Fibroblast of skin of right quadriceps (primary cell): ENCODE measurements around the gene GIPC2.
"Not testable (repeated sequence)": the region's sequence is repeated elsewhere in the genome, so short reads cannot be mapped to it uniquely, and the experiment has no call there.

Experiments used
- DNase-seq: peaks from one replicate; pipeline ENCODE4 v3.0.0-alpha.2; 2013

Gene GIPC2, protein sequence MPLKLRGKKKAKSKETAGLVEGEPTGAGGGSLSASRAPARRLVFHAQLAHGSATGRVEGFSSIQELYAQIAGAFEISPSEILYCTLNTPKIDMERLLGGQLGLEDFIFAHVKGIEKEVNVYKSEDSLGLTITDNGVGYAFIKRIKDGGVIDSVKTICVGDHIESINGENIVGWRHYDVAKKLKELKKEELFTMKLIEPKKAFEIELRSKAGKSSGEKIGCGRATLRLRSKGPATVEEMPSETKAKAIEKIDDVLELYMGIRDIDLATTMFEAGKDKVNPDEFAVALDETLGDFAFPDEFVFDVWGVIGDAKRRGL

DNA sequence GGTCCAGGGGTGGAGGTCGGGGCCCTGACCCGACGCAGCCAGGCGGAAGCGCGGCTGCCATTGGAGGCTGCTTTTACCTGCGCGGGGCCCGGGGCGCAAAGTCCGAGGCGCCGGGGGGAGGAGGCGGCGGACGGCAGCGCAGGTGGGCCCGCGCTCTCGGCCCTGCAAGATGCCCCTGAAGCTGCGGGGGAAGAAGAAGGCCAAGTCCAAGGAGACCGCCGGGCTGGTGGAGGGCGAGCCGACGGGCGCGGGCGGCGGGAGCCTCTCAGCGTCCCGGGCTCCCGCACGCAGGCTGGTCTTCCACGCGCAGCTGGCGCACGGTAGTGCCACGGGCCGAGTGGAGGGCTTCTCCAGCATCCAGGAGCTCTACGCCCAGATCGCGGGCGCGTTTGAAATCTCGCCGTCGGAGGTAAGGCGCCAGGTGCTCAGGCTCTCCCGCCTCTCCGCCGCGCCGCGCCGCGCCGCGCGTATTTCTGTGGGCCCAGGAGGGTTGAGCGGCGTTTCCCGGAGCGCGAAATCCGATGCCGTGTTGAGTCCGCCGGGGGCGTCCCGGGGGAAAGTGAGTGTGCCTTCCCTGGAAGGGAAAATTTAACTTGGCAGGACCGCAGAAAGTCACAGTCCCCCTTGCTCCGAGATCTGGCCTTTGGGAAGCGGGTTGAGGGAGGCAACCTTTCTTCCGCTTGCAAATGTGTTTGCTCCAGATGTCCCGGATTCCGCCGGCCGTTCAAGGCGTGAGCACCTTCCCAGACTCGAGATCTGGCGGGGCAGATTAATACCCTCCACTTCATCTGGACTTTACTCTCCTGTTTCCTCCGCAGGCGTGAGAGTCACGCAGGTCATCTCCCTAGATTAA is at the start of gene GIPC2:
TSS of gene GIPC2 (plus strand) at position 41 of the 853 bp plus-strand sequence. CDS start at position 170, 129 bp downstream.
- peak; percentile 23 for DNase-seq

DNA sequence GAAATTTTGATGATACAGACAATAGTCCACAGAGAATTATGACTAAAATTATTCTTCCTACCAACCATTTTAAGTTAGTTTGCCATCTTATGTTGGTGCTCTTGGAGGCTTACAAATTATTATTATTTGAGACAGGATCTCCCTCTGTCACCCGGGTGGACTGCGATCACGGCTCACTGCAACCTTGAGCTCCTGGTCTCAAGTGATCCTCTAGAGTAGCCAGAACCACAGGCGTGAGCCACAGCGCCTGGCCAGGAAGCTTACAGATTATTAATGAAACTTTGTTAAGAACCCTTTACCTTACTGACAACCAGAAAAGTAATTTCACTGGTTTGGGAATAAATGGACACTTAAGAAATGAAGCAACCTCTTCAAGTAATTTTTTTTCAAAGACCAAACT is 49.0 kb upstream of the GIPC2 start:
- DNase-seq: no peak

DNA sequence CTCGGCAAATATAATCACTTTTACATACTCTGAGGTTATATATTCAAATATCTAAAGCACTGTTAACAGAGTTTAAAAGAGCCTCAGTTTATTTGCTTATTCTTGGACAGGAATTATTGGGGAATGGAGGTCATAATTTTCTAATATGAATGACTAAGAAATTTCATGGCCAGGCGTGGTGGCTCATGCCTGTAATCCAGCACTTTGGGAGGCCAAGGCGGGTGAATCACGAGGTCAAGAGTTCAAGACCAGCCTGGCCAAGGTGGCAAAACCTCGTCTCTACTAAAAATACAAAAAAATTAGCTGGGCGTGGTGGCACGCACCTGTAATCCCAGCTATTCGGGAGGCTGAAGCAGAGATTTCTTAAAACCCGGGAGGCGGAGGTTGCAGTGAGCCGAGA is 45.2 kb upstream of the GIPC2 start:
- DNase-seq: not testable (repeated sequence)

DNA sequence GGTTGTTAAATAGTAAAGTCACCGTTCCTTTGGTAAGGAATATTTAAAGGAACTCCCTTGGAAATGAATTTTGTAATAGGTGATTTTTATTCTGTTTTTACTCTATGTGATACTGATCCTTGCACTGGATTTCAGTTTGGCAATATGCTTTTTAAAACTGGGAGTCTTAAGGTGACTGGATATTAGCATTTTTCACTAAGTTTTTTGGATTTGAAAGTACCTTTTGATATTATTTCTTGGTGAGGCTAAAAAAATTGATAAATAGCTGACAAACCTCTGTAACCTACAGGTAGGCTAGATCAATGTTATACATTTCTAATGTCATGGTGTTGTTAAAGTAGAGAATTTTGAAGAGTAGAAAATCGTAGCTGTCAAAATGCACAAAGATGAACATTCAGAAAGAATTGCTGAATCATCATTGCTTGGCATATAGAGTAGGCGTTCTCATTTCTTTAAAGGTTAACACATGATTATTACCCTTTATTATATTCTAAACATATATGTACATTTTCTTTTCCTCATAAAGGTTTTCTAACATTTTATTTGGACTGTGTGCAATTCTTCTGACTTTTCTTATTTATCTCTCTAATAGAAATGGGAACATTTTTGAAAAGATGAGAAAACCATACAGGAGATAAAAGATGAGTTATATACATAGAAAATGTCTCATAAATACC is 42.6 kb upstream of the GIPC2 start:
- no peak for DNase-seq

DNA sequence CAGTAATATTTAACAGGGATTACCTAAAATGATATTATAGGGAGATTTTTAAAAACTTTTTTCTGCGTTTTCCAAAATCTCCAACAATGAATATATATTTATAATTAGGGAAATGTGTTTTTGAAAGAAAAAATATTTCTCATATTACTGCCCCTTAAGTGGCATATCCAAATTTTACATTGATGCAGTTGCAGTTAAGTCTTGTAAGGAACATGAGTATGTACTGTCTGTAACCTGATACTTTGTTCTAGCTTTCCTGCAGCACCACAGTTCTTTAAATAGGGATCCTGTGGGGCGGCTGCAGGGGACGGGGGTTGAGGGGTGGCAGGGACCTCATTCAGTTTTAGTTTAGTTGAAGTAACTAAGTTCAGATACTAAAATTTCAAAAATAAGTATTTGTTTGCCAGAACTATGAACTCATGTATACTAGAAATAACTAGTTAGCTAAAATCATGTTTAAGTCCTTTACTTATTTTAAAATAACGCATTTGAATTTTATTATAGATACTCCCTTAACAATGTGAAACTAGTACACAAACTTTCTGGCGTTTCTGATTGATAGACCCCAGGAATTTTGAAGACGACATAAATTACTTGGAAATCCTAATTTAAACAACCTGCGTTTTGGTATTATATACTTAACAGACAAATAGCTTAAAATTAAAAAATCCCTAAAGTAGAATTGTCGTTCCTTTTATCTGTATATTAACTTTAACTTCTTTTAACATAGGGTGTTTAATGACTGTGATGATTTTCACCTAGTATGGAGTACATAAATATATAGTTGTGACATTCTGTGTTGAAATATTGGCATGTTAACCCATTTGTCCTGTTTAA is 41.7 kb upstream of the GIPC2 start:
- peak; percentile 90 for DNase-seq

DNA sequence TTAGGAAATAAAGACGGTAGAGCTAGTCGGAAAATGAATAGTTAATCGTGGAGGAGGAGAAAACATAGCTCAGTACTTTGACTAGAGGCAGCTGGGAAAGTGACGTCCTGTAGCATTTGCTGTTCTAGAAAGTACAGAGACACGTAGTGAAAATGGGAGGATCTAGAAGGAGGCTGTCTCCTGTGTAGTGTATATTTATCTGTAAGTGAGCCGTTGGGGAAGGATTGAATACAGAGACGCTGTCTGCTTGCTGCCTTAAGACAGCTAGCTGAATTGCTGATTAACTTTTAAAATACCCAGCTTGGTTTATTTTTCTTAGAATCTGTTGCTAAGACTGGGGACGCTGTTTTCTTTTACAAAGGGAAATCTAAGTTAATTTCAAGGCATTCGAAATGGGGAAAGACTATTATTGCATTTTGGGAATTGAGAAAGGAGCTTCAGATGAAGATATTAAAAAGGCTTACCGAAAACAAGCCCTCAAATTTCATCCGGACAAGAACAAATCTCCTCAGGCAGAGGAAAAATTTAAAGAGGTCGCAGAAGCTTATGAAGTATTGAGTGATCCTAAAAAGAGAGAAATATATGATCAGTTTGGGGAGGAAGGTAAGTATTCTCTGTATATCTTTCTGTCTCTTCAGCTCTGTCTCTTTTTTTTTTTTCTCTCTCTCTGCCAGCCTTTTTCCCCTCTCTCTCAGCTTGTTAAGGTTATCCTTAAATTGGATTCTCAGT is 40.9 kb upstream of the GIPC2 start, which contains the start of gene DNAJB4:
TSS of gene DNAJB4 (plus strand) at position 221 of the 729 bp plus-strand sequence. CDS start at position 393, 172 bp downstream.
- peak; percentile 98 for DNase-seq

DNA sequence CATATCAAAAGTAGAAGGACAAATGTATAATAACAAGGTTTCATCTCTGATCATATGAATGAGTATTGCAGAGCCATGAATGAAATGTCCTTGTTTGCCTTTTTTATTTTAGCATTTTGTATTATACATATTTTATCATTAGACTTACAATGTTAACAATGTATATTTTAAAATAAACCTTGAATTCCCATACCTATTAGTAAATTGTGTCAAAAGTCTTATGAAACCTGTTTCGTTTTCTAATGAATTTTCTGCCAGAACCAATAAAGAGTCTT is 40.4 kb upstream of the GIPC2 start:
- DNase-seq: no peak

DNA sequence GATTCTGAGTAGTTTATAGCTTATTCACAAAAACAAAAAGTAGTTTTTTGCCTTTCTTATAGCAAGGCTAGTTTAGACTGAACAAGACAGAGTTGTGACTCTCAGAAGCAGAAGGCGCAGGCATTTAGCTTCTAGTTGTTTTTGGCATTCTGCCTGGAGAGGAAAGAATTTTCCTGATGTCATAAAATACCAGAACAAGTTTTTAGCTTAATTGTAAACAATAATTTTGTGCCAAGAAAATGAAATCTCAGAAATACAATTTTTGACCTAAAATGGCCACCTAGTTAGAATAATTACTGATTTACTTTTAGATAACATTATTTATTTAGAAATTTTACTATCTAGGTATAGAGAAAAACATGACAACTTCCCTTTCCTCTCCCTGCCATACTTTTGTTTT is 40.0 kb upstream of the GIPC2 start:
- peak; percentile 93 for DNase-seq

DNA sequence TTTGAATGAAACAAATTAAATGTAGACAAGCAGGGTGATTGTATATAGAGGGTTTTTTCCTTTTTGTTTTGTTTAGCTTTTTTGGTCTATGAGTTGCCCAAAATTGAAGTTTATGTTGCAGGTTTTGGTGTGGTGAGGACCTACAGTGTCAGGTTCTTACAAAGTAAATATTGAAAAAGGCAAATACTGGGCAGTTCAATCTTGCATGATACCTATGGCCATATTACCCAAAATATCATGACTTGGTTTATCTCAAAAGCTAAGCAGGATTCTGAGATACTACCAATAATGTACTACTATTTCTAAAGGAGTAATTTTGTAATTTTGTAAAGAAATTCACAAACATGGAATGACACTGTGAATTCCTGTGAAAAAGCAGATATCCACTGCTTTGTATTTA is 39.2 kb upstream of the GIPC2 start:
- DNase-seq: no peak

DNA sequence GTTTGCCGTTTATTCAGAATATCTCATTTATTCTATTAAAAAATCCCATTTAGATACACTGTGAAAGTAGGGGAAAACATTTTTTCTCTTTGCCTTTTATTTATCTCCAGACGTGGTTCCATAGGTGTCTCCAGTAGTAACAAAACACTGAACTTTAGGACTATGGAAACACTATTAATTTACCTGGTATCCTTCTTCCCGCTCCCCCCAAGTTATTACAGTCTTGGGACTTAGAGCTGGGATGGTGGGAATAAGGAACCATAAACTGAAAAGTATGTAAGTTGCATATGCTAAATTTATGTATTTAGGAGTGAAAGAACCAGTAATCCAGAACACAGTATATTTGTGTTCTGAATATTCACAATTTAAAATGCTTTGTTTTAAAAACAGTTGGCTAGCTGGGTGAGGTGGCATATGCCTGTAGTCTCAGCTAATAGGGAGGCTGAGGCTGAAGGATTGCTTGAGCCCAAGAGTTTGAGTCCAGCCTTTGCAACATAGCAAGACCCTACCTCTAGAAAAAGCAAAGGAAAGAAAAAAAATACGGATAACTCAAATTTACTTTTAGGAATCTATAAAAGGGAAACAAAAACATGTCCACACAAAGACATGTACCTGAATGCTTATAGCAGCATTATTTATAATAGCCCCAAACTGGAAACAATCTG is 38.0 kb upstream of the GIPC2 start:
- no peak for DNase-seq

DNA sequence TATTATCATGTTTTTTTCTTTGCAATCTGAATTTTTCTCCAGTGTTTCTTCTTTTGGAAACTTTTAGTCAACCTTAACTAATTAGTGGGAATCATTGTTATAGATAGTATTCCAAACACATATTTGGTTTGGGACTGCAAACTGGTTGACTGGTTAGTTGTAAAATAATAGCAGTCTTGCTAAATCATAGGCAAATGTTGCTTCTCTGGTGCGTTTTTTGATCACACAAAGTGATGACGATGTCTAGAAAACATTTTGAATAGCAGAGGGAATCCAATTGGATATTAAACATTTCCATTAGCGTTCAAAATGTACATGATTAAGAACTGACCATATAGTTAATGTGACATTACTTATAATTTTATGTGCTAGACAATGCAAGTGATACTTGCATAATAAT is 36.5 kb upstream of the GIPC2 start:
- DNase-seq: no peak

DNA sequence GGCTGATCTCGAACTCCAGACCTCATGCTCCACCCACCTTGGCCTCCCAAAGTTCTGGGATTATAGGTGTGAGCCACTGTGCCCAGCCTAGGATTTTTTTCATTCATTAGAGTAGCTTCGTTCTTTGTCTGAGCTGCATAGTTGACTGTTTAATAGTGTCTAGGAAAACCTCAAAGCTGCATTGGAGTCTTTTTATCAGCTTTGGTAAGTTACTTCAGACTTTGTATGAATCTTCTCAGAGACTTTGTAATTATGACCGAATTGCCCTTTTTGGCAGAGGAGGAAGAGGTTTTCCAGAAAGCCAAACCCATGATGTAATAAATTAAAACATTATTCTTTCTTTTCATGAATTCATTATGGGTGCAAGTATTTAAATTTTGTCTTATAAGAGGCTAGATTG is 35.9 kb upstream of the GIPC2 start:
- peak; percentile 26 for DNase-seq

DNA sequence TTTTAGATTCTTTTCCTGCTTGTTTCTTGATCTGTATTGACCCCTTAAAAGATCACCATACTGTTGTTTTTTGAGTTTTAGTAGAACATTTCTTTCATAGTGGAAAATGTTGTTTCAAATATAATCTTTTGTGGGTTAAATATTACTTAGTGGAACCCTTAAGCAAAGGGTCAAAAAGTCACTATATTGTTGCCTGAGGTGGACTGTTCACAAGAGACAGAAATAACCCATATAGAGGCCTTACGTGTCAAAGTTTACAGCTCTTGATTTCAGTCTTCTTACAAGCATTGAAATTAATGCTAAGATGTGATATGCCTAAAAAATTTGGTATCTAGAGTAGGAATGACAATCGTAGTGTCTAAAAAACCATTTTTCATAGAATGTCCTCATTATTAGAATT is 34.7 kb upstream of the GIPC2 start:
- no peak for DNase-seq

DNA sequence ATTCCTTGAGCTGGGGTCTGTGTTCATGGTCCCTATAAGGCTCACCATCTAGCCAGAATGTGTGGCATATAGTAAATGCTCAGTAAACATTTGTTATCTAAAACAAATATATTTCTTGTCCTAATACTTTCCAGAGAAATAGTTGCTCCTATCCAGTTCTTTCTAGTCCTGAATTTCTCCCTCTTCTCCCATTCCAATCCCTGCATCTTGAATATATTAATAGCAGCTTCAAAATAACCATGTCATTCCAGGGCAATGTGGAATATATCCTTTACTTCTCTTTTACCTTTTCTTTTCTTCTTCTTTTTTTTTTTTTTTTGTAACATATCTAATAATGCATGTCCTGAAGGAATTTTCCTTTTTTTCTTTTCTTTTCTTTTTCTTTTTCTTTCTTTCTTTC is 30.6 kb upstream of the GIPC2 start:
- no peak for DNase-seq

DNA sequence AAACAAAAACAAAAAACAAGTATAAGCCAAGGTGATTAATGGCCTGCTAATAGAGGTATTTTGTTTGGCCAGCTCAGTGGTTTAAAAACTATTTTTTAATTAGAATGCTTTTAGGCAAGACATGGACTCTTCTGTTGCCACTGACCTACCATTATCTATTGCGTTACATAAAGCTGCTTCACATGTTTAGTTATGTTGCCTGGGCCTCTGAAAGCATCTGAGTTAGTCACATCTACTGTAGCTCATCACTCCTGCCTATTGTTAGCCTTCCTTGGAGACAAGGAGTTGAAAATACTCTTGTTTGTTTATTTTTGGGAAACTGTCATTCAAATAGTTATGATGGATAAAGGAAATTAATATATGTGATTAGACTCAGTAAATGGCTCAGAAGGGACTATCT is 26.7 kb upstream of the GIPC2 start:
- DNase-seq: no peak

DNA sequence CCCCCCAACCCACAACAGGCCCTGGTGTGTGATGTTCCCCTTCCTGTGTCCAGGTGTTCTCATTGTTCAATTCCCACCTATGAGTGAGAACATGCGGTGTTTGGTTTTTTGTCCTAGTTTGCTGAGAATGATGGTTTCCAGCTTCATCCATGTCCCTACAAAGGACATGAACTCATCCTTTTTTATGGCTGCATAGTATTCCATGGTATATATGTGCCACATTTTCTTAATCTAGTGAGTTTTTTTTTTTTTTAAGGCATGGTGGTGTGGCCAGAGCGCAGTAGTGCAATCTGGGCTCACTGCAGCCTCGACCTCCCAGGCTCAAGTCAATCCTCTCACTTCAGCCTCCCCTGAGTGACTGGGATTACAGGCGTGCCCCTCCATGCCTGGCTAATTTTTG is 24.6 kb upstream of the GIPC2 start:
- DNase-seq: not testable (repeated sequence)

DNA sequence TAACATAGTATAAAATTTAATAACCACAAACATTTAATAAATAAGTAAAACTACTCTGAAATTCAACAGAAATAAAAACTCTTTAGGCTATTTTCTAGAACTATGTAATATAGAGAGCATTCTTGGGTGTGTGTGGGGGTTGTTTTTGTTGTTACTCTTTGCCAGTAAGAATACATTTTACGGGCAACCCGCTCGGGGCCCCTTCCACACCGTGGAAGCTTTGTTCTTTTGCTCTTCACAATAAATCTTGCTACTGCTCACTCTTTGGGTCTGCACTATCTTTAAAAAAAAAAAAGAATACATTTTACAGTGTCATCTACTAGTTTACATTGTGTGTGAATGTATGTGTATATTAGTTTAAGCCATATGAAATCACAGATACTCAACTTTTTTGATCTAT is 16.0 kb upstream of the GIPC2 start:
- no peak for DNase-seq

DNA sequence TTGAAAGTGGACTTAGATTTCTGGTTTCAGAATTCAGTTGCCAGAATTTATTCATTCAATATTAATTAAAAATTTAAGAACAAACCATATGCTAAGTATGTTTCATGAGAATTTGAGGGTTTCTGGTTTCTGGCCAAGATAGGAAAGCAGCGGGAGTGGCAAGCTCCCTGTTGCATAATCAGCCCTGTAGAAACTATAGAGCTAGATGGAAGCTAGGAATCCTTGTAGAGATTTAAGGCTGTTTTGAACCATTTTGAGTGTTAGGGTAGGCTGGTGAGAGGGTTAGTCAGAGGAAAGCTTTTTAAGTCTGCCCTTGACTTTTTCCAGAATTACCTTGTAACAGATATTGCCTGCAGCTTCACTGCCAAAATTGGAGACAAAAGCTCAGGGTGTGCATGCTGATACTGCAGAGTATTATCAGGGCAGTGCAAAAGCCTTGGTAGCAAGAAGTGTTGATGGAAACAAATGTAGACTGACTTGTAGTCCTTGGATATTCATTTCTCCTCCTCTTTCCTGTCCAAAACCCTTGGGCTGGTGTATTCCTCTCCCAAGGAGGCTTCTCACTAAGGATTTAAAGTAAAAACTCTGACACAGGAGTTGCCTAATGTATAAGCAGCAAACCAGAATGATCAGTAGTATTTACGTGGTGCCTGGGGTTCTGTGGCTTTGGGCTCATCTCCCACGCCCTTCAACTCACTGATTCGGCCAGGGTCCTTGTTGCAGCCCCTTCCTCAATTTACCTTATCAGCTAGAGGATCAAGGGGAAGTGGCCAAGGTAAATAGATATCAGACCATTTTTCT is 12.6 kb upstream of the GIPC2 start:
- DNase-seq: no peak

DNA sequence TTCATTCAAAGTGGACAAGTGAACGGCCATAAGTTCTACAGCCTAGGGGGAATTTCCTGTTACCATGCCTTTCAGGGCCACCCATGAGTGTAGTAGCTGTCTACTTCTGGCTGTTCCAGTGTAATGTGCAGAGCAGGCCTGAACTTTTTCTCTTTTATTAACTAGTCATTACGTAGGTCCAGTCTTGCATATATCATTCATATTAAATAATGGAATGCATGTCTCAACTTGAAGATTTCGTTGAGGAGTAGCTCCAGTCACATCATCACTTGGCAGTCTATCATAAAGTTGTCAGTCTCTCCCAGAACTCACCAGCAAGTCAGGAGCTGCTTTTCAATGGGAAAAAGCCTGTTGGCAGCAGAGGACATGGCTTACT is 12.0 kb upstream of the GIPC2 start:
- DNase-seq: no peak

DNA sequence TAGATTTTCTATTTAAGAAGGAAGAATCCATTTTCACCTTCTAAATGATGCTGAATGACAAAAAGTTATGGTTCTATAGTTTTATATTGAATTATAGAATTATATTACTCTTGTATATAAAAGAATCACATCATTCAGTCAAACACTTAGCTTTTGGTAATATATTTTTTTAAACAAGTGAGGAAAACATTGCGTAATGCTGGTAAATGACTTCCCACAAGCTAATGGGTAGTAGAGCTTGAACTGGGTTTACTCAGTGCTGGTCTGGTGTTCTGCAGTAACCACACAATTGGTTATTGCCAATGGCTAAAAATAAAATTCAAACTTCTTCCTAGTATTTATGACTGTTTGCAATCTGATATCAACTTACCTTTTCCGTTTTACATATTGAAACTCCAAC is 10.6 kb upstream of the GIPC2 start:
- no peak for DNase-seq

DNA sequence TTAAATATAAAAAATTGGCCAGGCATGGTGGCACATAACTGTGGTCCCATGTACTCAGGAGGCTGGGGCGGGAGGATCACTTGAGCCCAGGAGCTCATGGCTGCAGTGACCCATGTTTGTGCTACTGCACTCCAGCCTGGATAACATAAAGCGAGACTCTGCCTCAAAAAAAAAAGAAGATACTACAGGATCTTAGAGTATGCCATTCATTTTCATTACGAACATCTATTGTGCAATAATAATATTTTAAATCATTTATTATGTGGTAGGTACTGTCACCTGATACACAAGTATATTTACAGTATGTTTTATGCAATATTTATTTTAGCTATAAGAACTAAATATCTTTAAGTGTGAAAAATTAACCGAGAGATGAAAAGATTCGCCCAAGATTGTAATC is 9.3 kb upstream of the GIPC2 start:
- DNase-seq: no peak
